Measurements from ENCODE around the gene STIMATE.

Gene STIMATE

GRCh38 chr3:52831500-52832301 is 65.6 kb downstream of the STIMATE start:
- in situ Hi-C loops (cut with MboI; ENCODE audit: low sequenced_read_pairs, unreplicated experiment) = no loop called here
- TF ChIP-seq, protein P1, sequence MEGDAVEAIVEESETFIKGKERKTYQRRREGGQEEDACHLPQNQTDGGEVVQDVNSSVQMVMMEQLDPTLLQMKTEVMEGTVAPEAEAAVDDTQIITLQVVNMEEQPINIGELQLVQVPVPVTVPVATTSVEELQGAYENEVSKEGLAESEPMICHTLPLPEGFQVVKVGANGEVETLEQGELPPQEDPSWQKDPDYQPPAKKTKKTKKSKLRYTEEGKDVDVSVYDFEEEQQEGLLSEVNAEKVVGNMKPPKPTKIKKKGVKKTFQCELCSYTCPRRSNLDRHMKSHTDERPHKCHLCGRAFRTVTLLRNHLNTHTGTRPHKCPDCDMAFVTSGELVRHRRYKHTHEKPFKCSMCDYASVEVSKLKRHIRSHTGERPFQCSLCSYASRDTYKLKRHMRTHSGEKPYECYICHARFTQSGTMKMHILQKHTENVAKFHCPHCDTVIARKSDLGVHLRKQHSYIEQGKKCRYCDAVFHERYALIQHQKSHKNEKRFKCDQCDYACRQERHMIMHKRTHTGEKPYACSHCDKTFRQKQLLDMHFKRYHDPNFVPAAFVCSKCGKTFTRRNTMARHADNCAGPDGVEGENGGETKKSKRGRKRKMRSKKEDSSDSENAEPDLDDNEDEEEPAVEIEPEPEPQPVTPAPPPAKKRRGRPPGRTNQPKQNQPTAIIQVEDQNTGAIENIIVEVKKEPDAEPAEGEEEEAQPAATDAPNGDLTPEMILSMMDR (IDR thresholded peaks at IDR 0.05; ENCODE audit: borderline replicate concordance, control extremely low read depth, extremely low read depth, insufficient read depth, missing control alignments) = no peak
- DNase-seq (ENCODE audit: low spot score) = no peak

GRCh38 chr3:52830535-52831258 is 66.7 kb downstream of the STIMATE start, which contains the start of gene ITIH4:
ITIH4 (minus strand) TSS chr3:52830672; CDS start chr3:52830642, 30 bp downstream.
- TF ChIP-seq, protein P1 (IDR thresholded peaks at IDR 0.05; ENCODE audit: borderline replicate concordance, control extremely low read depth, extremely low read depth, insufficient read depth, missing control alignments) = no peak
- in situ Hi-C loops (cut with MboI; ENCODE audit: low sequenced_read_pairs, unreplicated experiment) = no loop called here
- no peak for DNase-seq (ENCODE audit: low spot score)

DNA sequence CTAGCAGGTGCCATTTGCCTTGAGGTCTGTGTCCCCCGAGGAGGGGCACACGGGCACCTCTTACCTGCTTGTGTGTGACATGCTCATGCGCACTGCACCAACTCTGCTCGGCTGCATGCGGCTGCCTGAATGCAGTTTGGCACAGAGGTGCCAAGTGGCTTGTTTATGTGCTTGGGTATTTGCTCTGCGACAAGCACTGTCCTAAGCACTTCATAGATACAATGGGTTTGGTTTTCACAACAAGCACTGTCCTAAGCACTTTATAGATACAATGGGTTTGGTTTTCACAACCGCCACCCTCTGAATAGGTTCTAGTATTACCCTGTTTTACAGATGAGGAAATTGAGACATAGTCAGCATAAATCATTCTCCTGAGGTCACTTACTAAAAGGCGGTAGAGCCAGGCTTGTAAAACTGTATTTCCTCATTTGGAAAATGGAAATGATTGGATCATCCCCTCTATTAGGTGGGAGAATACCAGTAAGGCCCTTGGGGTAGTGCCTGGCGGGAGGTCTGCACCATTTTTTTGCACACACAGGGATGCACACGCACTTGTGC is 67.4 kb downstream of the STIMATE start:
- no peak for DNase-seq (ENCODE audit: low spot score)
- TF ChIP-seq, protein P1 (IDR thresholded peaks at IDR 0.05; ENCODE audit: borderline replicate concordance, control extremely low read depth, extremely low read depth, insufficient read depth, missing control alignments) = no peak
- in situ Hi-C loops (cut with MboI; ENCODE audit: low sequenced_read_pairs, unreplicated experiment) = no loop called here

GRCh38 chr3:52829482-52829881 is 67.9 kb downstream of the STIMATE start:
- TF ChIP-seq, protein P1 (IDR thresholded peaks at IDR 0.05; ENCODE audit: borderline replicate concordance, control extremely low read depth, extremely low read depth, insufficient read depth, missing control alignments) = no peak
- DNase-seq (ENCODE audit: low spot score) = no peak
- in situ Hi-C loops (cut with MboI; ENCODE audit: low sequenced_read_pairs, unreplicated experiment) = no loop called here

DNA sequence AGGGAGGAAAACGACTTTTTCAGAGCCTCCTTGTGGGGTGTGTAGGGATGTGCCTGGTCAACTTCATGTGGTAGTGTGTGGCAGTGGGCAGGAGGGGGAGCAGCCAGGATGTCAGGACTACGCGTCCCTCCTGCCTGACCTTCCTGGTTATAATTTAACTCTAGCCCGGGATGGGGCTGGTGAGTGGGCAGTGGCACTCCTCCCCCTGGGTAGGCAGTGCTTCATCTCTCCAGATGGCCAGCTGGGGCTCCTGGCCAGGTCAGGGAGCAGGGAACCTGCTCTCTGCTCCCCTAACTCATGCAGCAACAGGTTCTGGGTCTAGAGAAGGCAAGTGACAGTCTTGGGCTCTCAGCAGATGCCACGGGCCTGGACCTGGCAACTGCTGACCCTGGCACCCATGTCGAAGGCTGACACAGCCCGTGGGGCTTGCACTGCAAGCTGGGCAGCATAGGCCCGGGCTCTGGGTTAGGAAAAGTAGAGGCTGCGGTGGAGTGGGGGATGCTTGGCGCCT is 69.4 kb downstream of the STIMATE start:
- in situ Hi-C loops (cut with MboI; ENCODE audit: low sequenced_read_pairs, unreplicated experiment) = no loop called here
- TF ChIP-seq, protein P1 (IDR thresholded peaks at IDR 0.05; ENCODE audit: borderline replicate concordance, control extremely low read depth, extremely low read depth, insufficient read depth, missing control alignments) = no peak
- DNase-seq (ENCODE audit: low spot score) = no peak

- in situ Hi-C loops (cut with MboI; ENCODE audit: low sequenced_read_pairs, unreplicated experiment) = no loop called here
- DNase-seq (ENCODE audit: low spot score) = no peak
- TF ChIP-seq, protein P1 (IDR thresholded peaks at IDR 0.05; ENCODE audit: borderline replicate concordance, control extremely low read depth, extremely low read depth, insufficient read depth, missing control alignments) = no peak
Observed at GRCh38 chr3:52827441-52827840, 69.9 kb downstream of the STIMATE start.
